Endothelial cell of umbilical vein (primary cell): Measurements from ENCODE around the gene HK1. TPM values are rescaled to one million over a fixed set of nuclear protein-coding genes. Genes with fewer than 3 reads are reported as not detected.

ENCODE experiments used
- BruUV-seq: library from RNA; stranded (reverse); fragments of 400-500 nt; replicated peaks from 2 replicates; lab custom pipeline; 2021; lab: Mats Ljungman, UMichigan
- CTCF ChIA-PET: fragments of 300-600, 350-600 bp; sonication (Branson Sonifier 250); formaldehyde crosslinking; loops from one replicate; lab custom pipeline; 2021; ENCODE audit warnings: antibody characterized with exemption, inconsistent platforms; lab: Charles Lee
- POLR2A ChIA-PET: fragments of 300-600, 350-600 bp; sonication (Branson Sonifier 250); formaldehyde crosslinking; loops from one replicate; lab custom pipeline; 2021; ENCODE audit warnings: antibody characterized with exemption, inconsistent platforms; lab: Charles Lee
- DNase-seq: peaks from one replicate; pipeline ENCODE4 v3.0.0-alpha.2; 2011; ENCODE audit warnings: low read depth, low spot score
- FAIRE-seq: peaks from 2 replicates; lab custom pipeline; 2011; peaks lifted over from hg19 to GRCh38; lab: Jason Lieb, UNC
- H2AFZ ChIP-seq: 2 replicates; pipeline ENCODE4 v1.6.0; 2012; ENCODE audit warnings: low read depth, low read length, control low read depth, inconsistent platforms
- H3K27ac ChIP-seq: 2 replicates; pipeline ENCODE4 v1.5.1; 2011; ENCODE audit warnings: low read depth, mild to moderate bottlenecking, control low read depth, low read length, moderate library complexity; ENCODE audit not compliant: insufficient read depth
- H3K27me3 ChIP-seq, 2 experiments: 2 replicates each; pipeline versions ENCODE4 v1.6.0 to v1.6.1; 2011; ENCODE audit warnings: low read length in 2 of 2, mixed read lengths in 1 of 2; ENCODE audit not compliant: control insufficient read depth in 2 of 2, insufficient read depth in 2 of 2
- H3K36me3 ChIP-seq, 2 experiments: 2 replicates in 1 of 2; 3 replicates in 1 of 2; pipeline ENCODE4 v1.5.1; 2011; ENCODE audit warnings: low read length in 2 of 2, mild to moderate bottlenecking in 1 of 2, moderate library complexity in 1 of 2; ENCODE audit not compliant: control insufficient read depth in 2 of 2, insufficient read depth in 2 of 2; ENCODE audit errors: extremely low read depth in 1 of 2
- H3K4me1 ChIP-seq: 3 replicates; pipeline ENCODE4 v1.5.1; 2011; ENCODE audit warnings: mild to moderate bottlenecking, low read length; ENCODE audit not compliant: control insufficient read depth, insufficient read depth; ENCODE audit errors: extremely low read depth
- H3K4me2 ChIP-seq: 2 replicates; pipeline ENCODE4 v1.6.1; 2011; ENCODE audit warnings: low read length, control low read depth, mixed read lengths; ENCODE audit not compliant: insufficient read depth
- H3K4me3 ChIP-seq, 3 experiments: fragments of 200-600 bp in 1 of 3; sonication (generic), shearing (Covaris generic) in 1 of 3; replicated peaks in 1 of 3; 2 replicates each; pipeline ENCODE4 v1.5.1; 2011 to 2016; ENCODE audit warnings: control low read depth in 3 of 3, low read length in 3 of 3, mild to moderate bottlenecking in 2 of 3, inconsistent platforms in 1 of 3, low read depth in 1 of 3, moderate library complexity in 1 of 3; ENCODE audit not compliant: insufficient read depth in 1 of 3
- H3K79me2 ChIP-seq: 2 replicates; pipeline ENCODE4 v1.6.0; 2012; ENCODE audit warnings: low read length, inconsistent platforms; ENCODE audit not compliant: control insufficient read depth, insufficient read depth
- H3K9ac ChIP-seq: replicated peaks from 2 replicates; pipeline ENCODE3; 2011; ENCODE audit warnings: low read length, control low read depth; ENCODE audit not compliant: insufficient read depth; ENCODE audit errors: extremely low read depth
- H3K9me1 ChIP-seq: replicated peaks from 3 replicates; pipeline ENCODE4 v1.6.0; 2011; ENCODE audit warnings: mild to moderate bottlenecking, low read length; ENCODE audit not compliant: control insufficient read depth, insufficient read depth; ENCODE audit errors: extremely low read depth
- H3K9me3 ChIP-seq: replicated peaks from 2 replicates; pipeline ENCODE4 v1.5.1; 2012; ENCODE audit warnings: low read length, inconsistent platforms; ENCODE audit not compliant: control insufficient read depth, insufficient read depth
- H4K20me1 ChIP-seq: replicated peaks from 2 replicates; pipeline ENCODE3; 2011; ENCODE audit warnings: mild to moderate bottlenecking, low read length; ENCODE audit not compliant: control insufficient read depth, insufficient read depth; ENCODE audit errors: extremely low read depth
- CTCF ChIP-seq, 2 donors: IDR thresholded peaks; 1 replicate in 1 of 2; 2 replicates in 1 of 2; pipeline ENCODE4 v1.5.1; 2011; ENCODE audit warnings: low read length in 2 of 2, mild to moderate bottlenecking in 2 of 2, moderate library complexity in 2 of 2, control low read depth in 1 of 2, inconsistent platforms in 1 of 2, low read depth in 1 of 2; ENCODE audit not compliant: insufficient read depth in 1 of 2; ENCODE audit errors: extremely low read depth in 1 of 2
- EZH2 ChIP-seq: IDR thresholded peaks from 2 replicates; pipeline ENCODE4 v1.6.1; 2012; ENCODE audit warnings: borderline replicate concordance, low read depth, mild to moderate bottlenecking, moderate library complexity, low read length, inconsistent platforms; ENCODE audit not compliant: severe bottlenecking
- FOS ChIP-seq: IDR thresholded peaks from 2 replicates; pipeline ENCODE4 v1.6.1; 2011; ENCODE audit warnings: mild to moderate bottlenecking, low read length, moderate library complexity, borderline replicate concordance; ENCODE audit not compliant: insufficient read depth
- GATA2 ChIP-seq: IDR thresholded peaks from 2 replicates; pipeline ENCODE4 v1.7.0; 2011; ENCODE audit warnings: low read depth, mild to moderate bottlenecking, moderate library complexity, mixed read lengths, low read length; ENCODE audit not compliant: insufficient read length, insufficient read depth
- JUN ChIP-seq: IDR thresholded peaks from 2 replicates; pipeline ENCODE4 v1.6.1; 2011; ENCODE audit warnings: borderline replicate concordance, low read depth; ENCODE audit not compliant: insufficient read length, insufficient read depth
- MYC ChIP-seq: IDR thresholded peaks from one replicate; pipeline ENCODE4 v1.6.1; 2011; ENCODE audit warnings: mild to moderate bottlenecking, low read depth, low read length
- POLR2A ChIP-seq: IDR thresholded peaks from 2 replicates; pipeline ENCODE4 v1.6.1; 2012; ENCODE audit warnings: low read depth, mild to moderate bottlenecking, control low read depth, low read length
- POLR2AphosphoS5 ChIP-seq: IDR thresholded peaks from 2 replicates; pipeline ENCODE4 v1.6.1; 2012; ENCODE audit warnings: low read depth, mild to moderate bottlenecking, control low read depth, low read length, moderate library complexity; ENCODE audit not compliant: insufficient read depth
- dilution Hi-C: fragments of 300-500 bp; cut with MboI; formaldehyde crosslinking; loops from one replicate; pipeline ENCODE4 v1.15.0; 2019; ENCODE audit warnings: low sequenced_read_pairs; ENCODE audit not compliant: extremely low pct_ligation_motif_present
- intact Hi-C: fragments of 100-400 bp; cut with micrococcal nuclease; formaldehyde crosslinking; loops from one replicate; pipeline ENCODE4 v1.10.0; 2022
- polyA plus RNA-seq, 4 experiments: library from polyadenylated mRNA; depleted of rRNA in 3 of 4; stranded (reverse) in 3 of 4; unstranded in 1 of 4; fragments of >200 nt; gene quantifications; 2 replicates each; pipeline versions ENCODE4 v1.2.1 to v1.2.3, GENCODE V29; 2011 to 2012; ENCODE audit warnings: missing spikeins in 1 of 4
- total RNA-seq: library from RNA; stranded (reverse); gene quantifications from 2 replicates; pipeline ENCODE4 v1.2.3, GENCODE V29; 2021
- TF ChIP-seq, protein P1 (sequence below): IDR thresholded peaks from 2 replicates; pipeline ENCODE4 v1.6.1; 2011; ENCODE audit not compliant: insufficient read depth, insufficient read length

Gene HK1
- total and polyA plus RNA-seq, 2 donors (not counting 3 experiments of a cell fraction or from before 2014, with no cell fraction given): 50.8 to 121 TPM

- intact Hi-C loops (no loop called here), dilution Hi-C loops (no loop called here)
- no peaks in the 10 kb centered on the region for H3K9me1 ChIP-seq
- H3K79me2 ChIP-seq: no peaks in the 10 kb centered on the region
- no peak for DNase-seq
- H3K36me3 ChIP-seq: peaks cover 2 to 7% of the 10 kb centered on the region in 2 experiments
- TF ChIP-seq, protein P1, sequence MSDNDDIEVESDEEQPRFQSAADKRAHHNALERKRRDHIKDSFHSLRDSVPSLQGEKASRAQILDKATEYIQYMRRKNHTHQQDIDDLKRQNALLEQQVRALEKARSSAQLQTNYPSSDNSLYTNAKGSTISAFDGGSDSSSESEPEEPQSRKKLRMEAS: no peak
- TF ChIP-seq POLR2A (no peak), GATA2 (no peak), EZH2 (no peak), CTCF (IDR thresholded peaks at IDR 0.05; ENCODE audit: extremely low read depth in 1 of 2, insufficient read depth in 1 of 2, low read depth in 1 of 2, low read length in 2 of 2) (no peak), POLR2AphosphoS5 (no peak), FOS (no peak), JUN (no peak), MYC (no peak)
- no peak overlapping the region for H3K27ac ChIP-seq
- no peaks in the 10 kb centered on the region for H3K27me3 ChIP-seq
- ChIA-PET CTCF (interaction anchor here (1.1 kb wide), 1 partner anchor 17 kb away, joined by 3 read pairs; no protein-coding TSS in a partner anchor), POLR2A (no interaction called here)
- BruUV-seq: no TSS peak
- H3K9ac ChIP-seq: no peak overlapping the region
- H2AFZ ChIP-seq: no peak overlapping the region
- H3K4me1 ChIP-seq: peaks cover 21% of the 10 kb centered on the region
- no peaks in the 10 kb centered on the region for H4K20me1 ChIP-seq
- no peak overlapping the region for H3K4me3 ChIP-seq
- H3K4me2 ChIP-seq: no peak overlapping the region
- FAIRE-seq: no peak
- H3K9me3 ChIP-seq: no peaks in the 10 kb centered on the region
Measured at GRCh38 chr10:69374242-69374641, 95.9 kb downstream of the HK1 start.
